SK-N-SH treated with all-trans-retinoic acid at 6 μM for 48 hours (cell line): ENCODE results near the gene IMMP2L.

Source experiments
- ATAC-seq: fragments of 200-7000 bp; cut with Tn5 transposase; 3 replicates; pipeline ENCODE4 v1.9.1; 2020; ENCODE audit warnings: mild to moderate bottlenecking, moderate library complexity
- ARNTL ChIP-seq: fragments of 450-650 bp; formaldehyde crosslinking; IDR thresholded peaks from 2 replicates; pipeline ENCODE4 v1.5.0; 2020; ENCODE audit warnings: low read depth, mild to moderate bottlenecking, moderate library complexity, borderline replicate concordance
- BACH2 ChIP-seq: fragments of 250-450 bp; sonication (Bioruptor Pico); IDR thresholded peaks from 2 replicates; pipeline ENCODE4 v1.9.0; 2021; ENCODE audit warnings: mild to moderate bottlenecking, borderline replicate concordance
- CREB5 ChIP-seq: fragments of 250-450 bp; sonication (Bioruptor Pico); IDR thresholded peaks from 2 replicates; pipeline ENCODE4 v1.5.1; 2020; ENCODE audit warnings: low read depth, mild to moderate bottlenecking, moderate library complexity
- CSDC2 ChIP-seq: fragments of 250-450 bp; sonication (Bioruptor Pico); IDR thresholded peaks from 2 replicates; pipeline ENCODE4 v1.5.0; 2020; ENCODE audit warnings: mild to moderate bottlenecking, moderate library complexity
- ESRRG ChIP-seq: fragments of 250-450 bp; sonication (Bioruptor Pico); IDR thresholded peaks from 2 replicates; pipeline ENCODE4 v1.6.1; 2021; ENCODE audit warnings: mild to moderate bottlenecking
- GLIS3 ChIP-seq: fragments of 250-450 bp; sonication (Bioruptor Pico); IDR thresholded peaks from 2 replicates; pipeline ENCODE4 v1.5.0; 2020; ENCODE audit warnings: mild to moderate bottlenecking, moderate library complexity
- ISL1 ChIP-seq: fragments of 250-450 bp; sonication (Bioruptor Pico); IDR thresholded peaks from 2 replicates; pipeline ENCODE4 v2.1.2; 2022; ENCODE audit warnings: mild to moderate bottlenecking, moderate library complexity
- OSR1 ChIP-seq: fragments of 250-450 bp; sonication (Bioruptor Pico); IDR thresholded peaks from 2 replicates; pipeline ENCODE4 v1.8.0; 2022; ENCODE audit warnings: moderate library complexity, mild to moderate bottlenecking, inconsistent platforms
- POU6F1 ChIP-seq: fragments of 250-450 bp; sonication (Bioruptor Pico); IDR thresholded peaks from 2 replicates; pipeline ENCODE4 v1.8.0; 2021; ENCODE audit warnings: low read depth, mild to moderate bottlenecking, moderate library complexity, borderline replicate concordance
- PPARA ChIP-seq: fragments of 250-450 bp; sonication (Bioruptor Pico); IDR thresholded peaks from 2 replicates; pipeline ENCODE4 v1.5.0; 2020; ENCODE audit warnings: mild to moderate bottlenecking, borderline replicate concordance
- RARB ChIP-seq: fragments of 250-450 bp; sonication (Bioruptor Pico); IDR thresholded peaks from 2 replicates; pipeline ENCODE4 v1.8.0; 2021; ENCODE audit warnings: mild to moderate bottlenecking, moderate library complexity
- SNAI2 ChIP-seq: fragments of 250-450 bp; sonication (Bioruptor Pico); IDR thresholded peaks from 2 replicates; pipeline ENCODE4 v1.5.0; 2020; ENCODE audit warnings: mild to moderate bottlenecking, moderate library complexity
- TCF4 ChIP-seq: fragments of 250-450 bp; sonication (Bioruptor Pico); IDR thresholded peaks from 2 replicates; pipeline ENCODE4 v1.8.0; 2021; ENCODE audit warnings: mild to moderate bottlenecking, moderate library complexity, borderline replicate concordance
- TOX ChIP-seq: fragments of 250-450 bp; sonication (Bioruptor Pico); IDR thresholded peaks from 2 replicates; pipeline ENCODE4 v1.8.0; 2021; ENCODE audit warnings: mild to moderate bottlenecking, moderate library complexity, borderline replicate concordance
- TSHZ2 ChIP-seq: fragments of 250-450 bp; sonication (Bioruptor Pico); IDR thresholded peaks from 2 replicates; pipeline ENCODE4 v1.5.0; 2020; ENCODE audit warnings: mild to moderate bottlenecking, moderate library complexity
- ZC3H10 ChIP-seq: fragments of 250-450 bp; sonication (Bioruptor Pico); IDR thresholded peaks from 2 replicates; pipeline ENCODE4 v1.5.1; 2021; ENCODE audit warnings: mild to moderate bottlenecking, moderate library complexity
- ZFP3 ChIP-seq: fragments of 250-450 bp; sonication (Bioruptor Pico); IDR thresholded peaks from 2 replicates; pipeline ENCODE4 v1.5.0; 2020; ENCODE audit warnings: mild to moderate bottlenecking, moderate library complexity
- ZFP30 ChIP-seq: fragments of 450-650 bp; formaldehyde crosslinking; IDR thresholded peaks from 2 replicates; pipeline ENCODE4 v1.5.0; 2022; ENCODE audit warnings: mild to moderate bottlenecking, moderate library complexity
- ZNF565 ChIP-seq: fragments of 450-650 bp; formaldehyde crosslinking; conservative IDR thresholded peaks from 2 replicates; pipeline ENCODE4 v1.5.0; 2020; ENCODE audit warnings: low read depth, mild to moderate bottlenecking, moderate library complexity
- ZNF70 ChIP-seq: fragments of 450-650 bp; formaldehyde crosslinking; IDR thresholded peaks from 2 replicates; pipeline ENCODE4 v1.5.0; 2020; ENCODE audit warnings: mild to moderate bottlenecking, moderate library complexity
- ZNF8 ChIP-seq: fragments of 450-650 bp; formaldehyde crosslinking; IDR thresholded peaks from 2 replicates; pipeline ENCODE4 v1.5.0; 2020; ENCODE audit warnings: mild to moderate bottlenecking, moderate library complexity

The IMMP2L gene

GRCh38 chr7:111175908-111176441 is 386.3 kb downstream of the IMMP2L start (continued):
- TF ChIP-seq ZNF565 (no peak), SNAI2 (CRISPR knock-in tag) (no peak), ZNF70 (CRISPR knock-in tag) (no peak), ZNF8 (no peak), ISL1 (no peak)

GRCh38 chr7:111174510-111174909 is 387.8 kb downstream of the IMMP2L start:
- TF ChIP-seq ZFP30 (CRISPR knock-in tag) (no peak), ARNTL (no peak), ZNF70 (CRISPR knock-in tag) (no peak), ESRRG (no peak), PPARA (CRISPR knock-in tag) (no peak), TOX (CRISPR knock-in tag) (no peak), ZNF8 (no peak)
- TF ChIP-seq, all 23 proteins: peak for 0
- no peak for ATAC-seq

- no peak for ATAC-seq
- TF ChIP-seq TSHZ2 (CRISPR knock-in tag): no peak
- TF ChIP-seq ZC3H10 (CRISPR knock-in tag): no peak
- no peak for TF ChIP-seq SNAI2 (CRISPR knock-in tag)
- TF ChIP-seq CREB5: no peak
- no peak for TF ChIP-seq ARNTL
- TF ChIP-seq ZFP30 (CRISPR knock-in tag): no peak
- TF ChIP-seq BACH2 (CRISPR knock-in tag): no peak
- TF ChIP-seq CSDC2 (CRISPR knock-in tag): no peak
- TF ChIP-seq GLIS3 (CRISPR knock-in tag): no peak
- TF ChIP-seq PPARA (CRISPR knock-in tag): no peak
- no peak for TF ChIP-seq OSR1 (CRISPR knock-in tag)
- no peak for TF ChIP-seq ZNF8
- TF ChIP-seq RARB (CRISPR knock-in tag): no peak
- no peak for TF ChIP-seq ZNF565
- no peak for TF ChIP-seq POU6F1
- no peak for TF ChIP-seq ESRRG
Measured at GRCh38 chr7:111173990-111174389, 388.3 kb downstream of the IMMP2L start.

GRCh38 chr7:111173528-111173927 is 388.8 kb downstream of the IMMP2L start:
- TF ChIP-seq GLIS3 (CRISPR knock-in tag): no peak
- TF ChIP-seq CREB5: no peak
- no peak for TF ChIP-seq ESRRG
- TF ChIP-seq TOX (CRISPR knock-in tag): no peak
- no peak for TF ChIP-seq ISL1
- no peak for TF ChIP-seq TCF4
- TF ChIP-seq ZNF8: no peak
- TF ChIP-seq ZFP30 (CRISPR knock-in tag): no peak
- TF ChIP-seq ZFP3 (CRISPR knock-in tag): no peak
- no peak for TF ChIP-seq POU6F1
- TF ChIP-seq ARNTL: no peak
- no peak for ATAC-seq
